ENCODE data around the gene MAEA.

DNA sequence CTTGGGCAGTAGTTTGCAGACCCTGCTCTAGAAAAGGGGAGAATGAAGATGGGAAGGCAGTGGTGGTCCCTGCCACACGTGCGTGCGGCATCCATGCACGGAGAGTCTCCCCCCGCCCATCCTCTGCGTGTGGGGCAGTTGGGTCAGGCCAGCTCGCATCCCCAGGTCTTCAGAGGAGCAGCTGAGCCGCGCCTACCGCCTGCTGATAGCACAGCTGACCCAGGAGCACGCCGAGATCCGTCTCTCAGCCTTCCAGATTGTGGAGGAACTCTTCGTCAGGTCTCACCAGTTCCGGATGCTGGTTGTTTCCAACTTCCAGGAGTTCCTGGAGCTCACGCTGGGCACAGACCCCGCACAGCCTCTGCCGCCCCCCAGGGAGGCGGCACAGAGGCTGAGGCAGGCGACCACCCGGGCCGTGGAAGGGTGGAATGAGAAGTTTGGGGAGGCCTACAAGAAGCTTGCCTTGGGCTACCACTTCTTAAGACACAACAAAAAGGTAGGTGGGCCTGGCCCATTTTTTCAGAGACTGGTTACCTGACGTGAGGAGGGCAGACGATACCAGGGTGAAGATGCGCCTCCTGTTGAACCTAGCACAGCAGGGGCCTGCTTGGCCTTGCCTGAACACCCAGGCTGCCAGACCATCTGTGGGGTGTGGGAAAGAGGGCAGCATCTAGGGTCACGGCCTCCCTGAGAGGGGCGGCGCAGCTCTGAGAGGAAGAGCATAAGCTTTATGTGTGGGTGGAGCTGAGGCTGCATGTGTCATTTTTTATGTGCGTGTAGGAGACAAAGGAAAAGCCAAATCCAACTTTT lies 59.9 kb downstream of the MAEA start:
- no peak for TF ChIP-seq PAX5 (IDR thresholded peaks at IDR 0.05; ENCODE audit: borderline replicate concordance, low read depth, low read length)
- TF ChIP-seq, protein P1, sequence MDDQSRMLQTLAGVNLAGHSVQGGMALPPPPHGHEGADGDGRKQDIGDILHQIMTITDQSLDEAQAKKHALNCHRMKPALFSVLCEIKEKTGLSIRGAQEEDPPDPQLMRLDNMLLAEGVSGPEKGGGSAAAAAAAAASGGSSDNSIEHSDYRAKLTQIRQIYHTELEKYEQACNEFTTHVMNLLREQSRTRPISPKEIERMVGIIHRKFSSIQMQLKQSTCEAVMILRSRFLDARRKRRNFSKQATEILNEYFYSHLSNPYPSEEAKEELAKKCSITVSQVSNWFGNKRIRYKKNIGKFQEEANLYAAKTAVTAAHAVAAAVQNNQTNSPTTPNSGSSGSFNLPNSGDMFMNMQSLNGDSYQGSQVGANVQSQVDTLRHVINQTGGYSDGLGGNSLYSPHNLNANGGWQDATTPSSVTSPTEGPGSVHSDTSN (IDR thresholded peaks at IDR 0.05; ENCODE audit: insufficient replicate concordance, low read depth, low read length) = no peak
- no peak for TF ChIP-seq BACH1 (IDR thresholded peaks at IDR 0.05; ENCODE audit: borderline replicate concordance)
- no peak for TF ChIP-seq SREBF2 (IDR thresholded peaks at IDR 0.05; ENCODE audit: low read length)
- TF ChIP-seq ZNF622 (IDR thresholded peaks at IDR 0.05) = no peak
- TF ChIP-seq, protein P2, sequence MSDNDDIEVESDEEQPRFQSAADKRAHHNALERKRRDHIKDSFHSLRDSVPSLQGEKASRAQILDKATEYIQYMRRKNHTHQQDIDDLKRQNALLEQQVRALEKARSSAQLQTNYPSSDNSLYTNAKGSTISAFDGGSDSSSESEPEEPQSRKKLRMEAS (IDR thresholded peaks at IDR 0.05; ENCODE audit: low read depth, low read length) = no peak
- TF ChIP-seq RCOR1 (conservative IDR thresholded peaks at IDR 0.05; ENCODE audit: low read depth, low read length) = no peak
- TF ChIP-seq ZZZ3 (IDR thresholded peaks at IDR 0.05; ENCODE audit: control insufficient read depth, insufficient read length, low read depth) = no peak
- TF ChIP-seq HDGF (IDR thresholded peaks at IDR 0.05) = no peak

Measured in GM12878 (cell line).